IMR-90 (cell line): ENCODE results near the gene NDOR1. TPM values are rescaled to one million over a fixed set of nuclear protein-coding genes. Genes with fewer than 3 reads are reported as not detected.

ENCODE experiments used
- ATAC-seq: fragments of 200-7000 bp; cut with Tn5 transposase; 2 replicates; pipeline ENCODE4 v1.9.1; 2020; ENCODE audit warnings: low read depth, mild to moderate bottlenecking, moderate library complexity
- BruUV-seq: library from RNA; stranded (reverse); fragments of 400-500 nt; replicated peaks from 2 replicates; lab custom pipeline; 2021; lab: Mats Ljungman, UMichigan
- CTCF ChIA-PET: fragments of 300-600 bp; formaldehyde crosslinking; extraction: SDS; loops from one replicate; lab custom pipeline; 2021; ENCODE audit warnings: antibody characterized with exemption; lab: Yijun Ruan, JAX
- POLR2A ChIA-PET: fragments of 300-600 bp; sonication (Branson Sonifier 250); formaldehyde crosslinking; loops from one replicate; lab custom pipeline; 2022; ENCODE audit warnings: antibody characterized with exemption; ENCODE audit not compliant: unreplicated experiment; lab: Charles Lee
- DNase-seq: peaks from one replicate; pipeline ENCODE4 v3.0.0; 2013
- H2AFZ ChIP-seq: replicated peaks from 2 replicates; pipeline ENCODE3; 2013; ENCODE audit warnings: low read length, mild to moderate bottlenecking; ENCODE audit not compliant: poor library complexity
- H2AK5ac ChIP-seq: 2 replicates; pipeline ENCODE4 v1.6.1; 2013; ENCODE audit warnings: low read depth, low read length, inconsistent platforms
- H2AK9ac ChIP-seq: replicated peaks from 2 replicates; pipeline ENCODE3; 2013; ENCODE audit warnings: mild to moderate bottlenecking, low read depth, low read length, moderate library complexity; ENCODE audit not compliant: poor library complexity
- H2BK120ac ChIP-seq: 2 replicates; pipeline ENCODE4 v1.6.1; 2013; ENCODE audit warnings: low read depth, low read length, inconsistent platforms
- H2BK15ac ChIP-seq: 3 replicates; pipeline ENCODE4 v1.6.1; 2013; ENCODE audit warnings: low read depth, low read length, inconsistent platforms
- H2BK20ac ChIP-seq: 2 replicates; pipeline ENCODE4 v1.6.1; 2013; ENCODE audit warnings: low read depth, mild to moderate bottlenecking, inconsistent platforms, low read length, moderate library complexity
- H2BK5ac ChIP-seq: 2 replicates; pipeline ENCODE4 v1.6.1; 2013; ENCODE audit warnings: mild to moderate bottlenecking, low read depth, low read length, inconsistent platforms; ENCODE audit not compliant: poor library complexity, severe bottlenecking
- H3K14ac ChIP-seq: replicated peaks from 2 replicates; pipeline ENCODE4 v1.6.1; 2013; ENCODE audit warnings: low read depth, low read length, inconsistent platforms
- H3K18ac ChIP-seq: 2 replicates; pipeline ENCODE4 v1.6.1; 2013; ENCODE audit warnings: low read depth, low read length, control low read depth
- H3K23ac ChIP-seq: 2 replicates; pipeline ENCODE4 v1.6.1; 2013; ENCODE audit warnings: low read depth, low read length, inconsistent platforms
- H3K27ac ChIP-seq: 2 replicates; pipeline ENCODE4 v1.5.1; 2013; ENCODE audit warnings: mild to moderate bottlenecking, control low read depth, low read length; ENCODE audit not compliant: insufficient read depth
- H3K27me3 ChIP-seq: 2 replicates; pipeline ENCODE4 v1.6.1; 2013; ENCODE audit warnings: low read length; ENCODE audit not compliant: control insufficient read depth, insufficient read depth
- H3K36me3 ChIP-seq: 2 replicates; pipeline ENCODE4 v1.6.1; 2013; ENCODE audit warnings: low read length, mixed read lengths; ENCODE audit not compliant: control insufficient read depth, insufficient read depth
- H3K4ac ChIP-seq: 2 replicates; pipeline ENCODE4 v1.6.1; 2013; ENCODE audit warnings: low read depth, low read length, inconsistent platforms
- H3K4me1 ChIP-seq: 2 replicates; pipeline ENCODE4 v1.6.1; 2013; ENCODE audit warnings: low read length, mixed read lengths; ENCODE audit not compliant: control insufficient read depth, insufficient read depth
- H3K4me2 ChIP-seq: 2 replicates; pipeline ENCODE4 v1.6.1; 2013; ENCODE audit warnings: low read depth, mild to moderate bottlenecking, control low read depth, low read length, moderate library complexity
- H3K4me3 ChIP-seq: 2 replicates; pipeline ENCODE4 v1.5.1; 2013; ENCODE audit warnings: low read depth, mild to moderate bottlenecking, control low read depth, low read length, moderate library complexity; ENCODE audit not compliant: insufficient read depth
- H3K56ac ChIP-seq: 2 replicates; pipeline ENCODE4 v1.6.1; 2013; ENCODE audit warnings: low read length, inconsistent platforms; ENCODE audit not compliant: insufficient read depth; ENCODE audit errors: extremely low read depth
- H3K79me1 ChIP-seq, 2 experiments: 2 replicates each; pipeline ENCODE4 v1.6.1; 2013; ENCODE audit warnings: low read length in 2 of 2, inconsistent platforms in 1 of 2, low read depth in 1 of 2
- H3K9ac ChIP-seq: 2 replicates; pipeline ENCODE4 v1.6.1; 2013; ENCODE audit warnings: low read depth, low read length, control low read depth
- H3K9me1 ChIP-seq: 2 replicates; pipeline ENCODE4 v1.6.1; 2013; ENCODE audit warnings: low read length, inconsistent platforms; ENCODE audit not compliant: insufficient read depth
- H3K9me3 ChIP-seq: 2 replicates; pipeline ENCODE4 v1.6.1; 2013; ENCODE audit warnings: low read length; ENCODE audit not compliant: control insufficient read depth, insufficient read depth
- H4K20me1 ChIP-seq: 2 replicates; pipeline ENCODE4 v1.6.1; 2013; ENCODE audit warnings: low read length, inconsistent platforms; ENCODE audit not compliant: insufficient read depth
- H4K5ac ChIP-seq: 2 replicates; pipeline ENCODE4 v1.6.1; 2013; ENCODE audit warnings: mild to moderate bottlenecking, low read depth, low read length, control low read depth
- H4K8ac ChIP-seq, 2 experiments: 2 replicates each; pipeline ENCODE4 v1.6.1; 2013; ENCODE audit warnings: low read depth in 2 of 2, low read length in 2 of 2, control low read depth in 1 of 2, inconsistent platforms in 1 of 2
- H4K91ac ChIP-seq: 2 replicates; pipeline ENCODE4 v1.6.1; 2013; ENCODE audit warnings: low read depth, low read length, inconsistent platforms; ENCODE audit not compliant: insufficient read depth
- BHLHE40 ChIP-seq: fragments of 150-350 bp; IDR thresholded peaks from 2 replicates; pipeline ENCODE4 v1.6.1; 2016; ENCODE audit warnings: mild to moderate bottlenecking, low read depth, low read length
- CEBPB ChIP-seq: IDR thresholded peaks from 2 replicates; pipeline ENCODE4 v1.6.1; 2012; ENCODE audit warnings: low read depth, low read length, improper control_type of control experiment
- CHD1 ChIP-seq: IDR thresholded peaks from 2 replicates; pipeline ENCODE4 v1.6.1; 2012; ENCODE audit warnings: low read depth, low read length, improper control_type of control experiment
- CTCF ChIP-seq: conservative IDR thresholded peaks from 2 replicates; pipeline ENCODE4 v1.5.1; 2012; ENCODE audit warnings: mild to moderate bottlenecking, low read depth, low read length, improper control_type of control experiment
- FOS ChIP-seq: fragments of 150-350 bp; IDR thresholded peaks from 2 replicates; pipeline ENCODE4 v1.6.1; 2016; ENCODE audit warnings: low read depth, low read length
- MAFK ChIP-seq: IDR thresholded peaks from 2 replicates; pipeline ENCODE4 v1.6.1; 2012; ENCODE audit warnings: low read depth, low read length, improper control_type of control experiment
- MAZ ChIP-seq: IDR thresholded peaks from 2 replicates; pipeline ENCODE4 v1.6.1; 2012; ENCODE audit warnings: low read depth, mild to moderate bottlenecking, low read length, improper control_type of control experiment, moderate library complexity, borderline replicate concordance
- NFE2L2 ChIP-seq: fragments of 150-350 bp; IDR thresholded peaks from 2 replicates; pipeline ENCODE4 v1.6.1; 2016; ENCODE audit warnings: low read depth, mild to moderate bottlenecking, low read length
- POLR2A ChIP-seq: IDR thresholded peaks from 2 replicates; pipeline ENCODE4 v1.6.1; 2012; ENCODE audit warnings: mild to moderate bottlenecking, low read depth, low read length
- RAD21 ChIP-seq: IDR thresholded peaks from 2 replicates; pipeline ENCODE4 v1.6.1; 2012; ENCODE audit warnings: low read length, improper control_type of control experiment
- RCOR1 ChIP-seq: IDR thresholded peaks from 2 replicates; pipeline ENCODE4 v1.6.1; 2012; ENCODE audit warnings: mild to moderate bottlenecking, low read length, improper control_type of control experiment; ENCODE audit not compliant: insufficient replicate concordance
- RFX5 ChIP-seq: IDR thresholded peaks from 2 replicates; pipeline ENCODE4 v1.8.0; 2012; ENCODE audit warnings: low read depth, mild to moderate bottlenecking, low read length, moderate library complexity
- SMC3 ChIP-seq: fragments of 150-350 bp; IDR thresholded peaks from 2 replicates; pipeline ENCODE4 v1.6.1; 2016; ENCODE audit warnings: low read depth, mild to moderate bottlenecking, antibody characterized with exemption, low read length, moderate library complexity
- USF2 ChIP-seq: fragments of 150-350 bp; IDR thresholded peaks from 2 replicates; pipeline ENCODE4 v1.6.1; 2017; ENCODE audit warnings: mild to moderate bottlenecking, antibody characterized with exemption, low read length, low read depth
- WGBS, 2 experiments: methylation state at CpG; one replicate each; pipeline versions ENCODE4 v1.1.5 to v1.1.7; 2013; ENCODE audit warnings: missing lambda C conversion rate in 2 of 2; ENCODE audit not compliant: insufficient read length in 1 of 2; ENCODE audit errors: extremely low coverage in 2 of 2; 5-methylcytosine and 5-hydroxymethylcytosine counted together
- dilution Hi-C: fragments of 300-500 bp; cut with HindIII; formaldehyde crosslinking; loops from one replicate; pipeline ENCODE4 v1.14.3; 2018; ENCODE audit warnings: low sequenced_read_pairs; ENCODE audit not compliant: unreplicated experiment
- in situ Hi-C: fragments of 300-500 bp; cut with MboI; formaldehyde crosslinking; loops from 3 replicates; pipeline ENCODE4 v1.14.3; 2019; ENCODE audit warnings: low sequenced_read_pairs, inconsistent platforms, mixed read lengths
- intact Hi-C: fragments of 100-400 bp; cut with micrococcal nuclease; formaldehyde crosslinking; loops from 2 replicates; pipeline ENCODE4 v1.10.0; 2022
- polyA plus RNA-seq, 3 experiments: library from polyadenylated mRNA; depleted of rRNA; stranded (reverse); fragments of >200 nt; gene quantifications; 2 replicates each; pipeline ENCODE4 v1.2.3, GENCODE V29; 2012; ENCODE audit warnings: low replicate concordance in 1 of 3
- total RNA-seq: library from RNA; depleted of rRNA; stranded (reverse); fragments of >200 nt; gene quantifications from 2 replicates; pipeline ENCODE4 v1.2.3, GENCODE V29; 2012
- TF ChIP-seq, protein P1 (sequence below): fragments of 150-350 bp; IDR thresholded peaks from 2 replicates; pipeline ENCODE4 v1.6.1; 2016; ENCODE audit warnings: low read depth, mild to moderate bottlenecking, low read length, moderate library complexity, borderline replicate concordance

Gene NDOR1
- total and polyA plus RNA-seq, 2 of the 4 experiments (the other 2 are of a cell fraction) = 0.90 to 10.6 TPM

- ChIA-PET POLR2A (no interaction called here), CTCF (interaction anchor here (1.0 kb wide), 1 partner anchor 33 kb away, joined by 3 read pairs; the partner anchor contains the start of gene RNF224)
- H2BK120ac ChIP-seq = no peak overlapping the region
- H4K91ac ChIP-seq = no peak overlapping the region
- in situ Hi-C loops = no loop called here
- peaks cover 24% of the 10 kb centered on the region for H3K4me1 ChIP-seq
- no peak overlapping the region for H2BK20ac ChIP-seq
- no peak overlapping the region for H3K23ac ChIP-seq
- ATAC-seq (no peak), DNase-seq (no peak)
- no peaks in the 10 kb centered on the region for H3K27me3 ChIP-seq
- WGBS, 2 experiments = 53% methylated on average over 3 of the region's 16 CpGs; no CpG with 5 or more reads in 1 of the 2 experiments
- H2BK15ac ChIP-seq = no peak overlapping the region
- no peak overlapping the region for H3K14ac ChIP-seq
- H3K9me1 ChIP-seq = no peaks in the 10 kb centered on the region
- H2AK9ac ChIP-seq = peak overlapping the region; percentile 84
- BruUV-seq = no TSS peak
- no peak overlapping the region for H4K5ac ChIP-seq
- no peak overlapping the region for H3K4ac ChIP-seq
- peaks cover 44% of the 10 kb centered on the region for H4K20me1 ChIP-seq
- H2BK5ac ChIP-seq = no peak overlapping the region
- dilution Hi-C loops = no loop called here
- H3K56ac ChIP-seq = no peak overlapping the region
- no peaks in the 10 kb centered on the region for H3K9me3 ChIP-seq
- TF ChIP-seq POLR2A (no peak), MAZ (no peak), USF2 (no peak), RFX5 (no peak), RCOR1 (no peak), MAFK (no peak), BHLHE40 (no peak), RAD21 (no peak), FOS (no peak), CEBPB (no peak), CTCF (no peak), SMC3 (no peak), CHD1 (no peak), NFE2L2 (no peak)
- TF ChIP-seq, protein P1, sequence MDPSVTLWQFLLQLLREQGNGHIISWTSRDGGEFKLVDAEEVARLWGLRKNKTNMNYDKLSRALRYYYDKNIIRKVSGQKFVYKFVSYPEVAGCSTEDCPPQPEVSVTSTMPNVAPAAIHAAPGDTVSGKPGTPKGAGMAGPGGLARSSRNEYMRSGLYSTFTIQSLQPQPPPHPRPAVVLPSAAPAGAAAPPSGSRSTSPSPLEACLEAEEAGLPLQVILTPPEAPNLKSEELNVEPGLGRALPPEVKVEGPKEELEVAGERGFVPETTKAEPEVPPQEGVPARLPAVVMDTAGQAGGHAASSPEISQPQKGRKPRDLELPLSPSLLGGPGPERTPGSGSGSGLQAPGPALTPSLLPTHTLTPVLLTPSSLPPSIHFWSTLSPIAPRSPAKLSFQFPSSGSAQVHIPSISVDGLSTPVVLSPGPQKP = no peak
- no peak overlapping the region for H3K4me3 ChIP-seq
- H3K9ac ChIP-seq = no peak overlapping the region
- H2AK5ac ChIP-seq = no peak overlapping the region
- H3K27ac ChIP-seq = no peak overlapping the region
- H2AFZ ChIP-seq = no peak overlapping the region
- H3K79me1 ChIP-seq = peaks cover 10 to 79% of the 10 kb centered on the region in 2 experiments
- intact Hi-C loops = no loop called here
- no peak overlapping the region for H3K4me2 ChIP-seq
- H3K18ac ChIP-seq = no peak overlapping the region
- H4K8ac ChIP-seq = no peak overlapping the region
- H3K36me3 ChIP-seq = peaks cover 26% of the 10 kb centered on the region
Measured at GRCh38 chr9:137194388-137194787, 11.1 kb upstream of the NDOR1 start.
